ENCODE results near the gene IL20RA. TPM values are rescaled to one million over a fixed set of nuclear protein-coding genes. Genes with fewer than 3 reads are reported as not detected.
"Not testable (repeated sequence)": the region's sequence is repeated elsewhere in the genome, so short reads cannot be mapped to it uniquely, and the experiment has no call there.

IL20RA gene
- polyA plus RNA-seq, 4 donors: 0.81 to 3.0 (median 1.4) TPM

GRCh38 chr6:136982928-136983327, 61.8 kb downstream of the IL20RA start:
- Histone ChIP-seq H3K27ac (ENCODE audit: low read depth in 1 of 3, low read length in 2 of 3) (no peak overlapping the region), H3K4me3 (ENCODE audit: low read depth in 1 of 3, low read length in 3 of 3) (no peak overlapping the region), H3K36me3 (ENCODE audit: control insufficient read depth in 3 of 3, insufficient read depth in 2 of 3, low read depth in 1 of 3, low read length in 3 of 3) (no peaks in the 10 kb centered on the region), H3K4me1 (ENCODE audit: control insufficient read depth in 3 of 3, insufficient read depth in 2 of 3, low read depth in 1 of 3, low read length in 2 of 3) (no peaks in the 10 kb centered on the region), H3K9me3 (ENCODE audit: control insufficient read depth in 2 of 2, insufficient read depth in 1 of 2, low read depth in 1 of 2, low read length in 1 of 2) (no peaks in the 10 kb centered on the region), H3K27me3 (ENCODE audit: control insufficient read depth in 3 of 3, insufficient read depth in 3 of 3, low read length in 3 of 3) (peaks cover 0 to under 1% (median 0%) of the 10 kb centered on the region in 3 donors)
- no peak for FAIRE-seq
- WGBS, 3 donors: 85 to 94% (median 90%) methylated on average over 4 of the region's 4 CpGs
- no peak for DNase-seq

GRCh38 chr6:136980070-136980469, 64.7 kb downstream of the IL20RA start:
- H3K36me3 ChIP-seq (ENCODE audit: control insufficient read depth in 3 of 3, insufficient read depth in 2 of 3, low read depth in 1 of 3, low read length in 3 of 3): no peaks in the 10 kb centered on the region
- no peaks in the 10 kb centered on the region for H3K9me3 ChIP-seq (ENCODE audit: control insufficient read depth in 2 of 2, insufficient read depth in 1 of 2, low read depth in 1 of 2, low read length in 1 of 2)
- DNase-seq: no peak
- no peak overlapping the region for H3K4me3 ChIP-seq (ENCODE audit: low read depth in 1 of 3, low read length in 3 of 3)
- 78 to 95% (median 87%) methylated on average over 5 of the region's 5 CpGs for WGBS, 3 donors
- no peak overlapping the region for H3K27ac ChIP-seq (ENCODE audit: low read depth in 1 of 3, low read length in 2 of 3)
- no peaks in the 10 kb centered on the region for H3K4me1 ChIP-seq (ENCODE audit: control insufficient read depth in 3 of 3, insufficient read depth in 2 of 3, low read depth in 1 of 3, low read length in 2 of 3)
- no peaks in the 10 kb centered on the region for H3K27me3 ChIP-seq (ENCODE audit: control insufficient read depth in 3 of 3, insufficient read depth in 3 of 3, low read length in 3 of 3)
- no peak for FAIRE-seq

GRCh38 chr6:136979206-136979605, 65.6 kb downstream of the IL20RA start:
- WGBS, 3 donors: 87 to 88% (median 88%) methylated on average over 5 of the region's 5 CpGs
- H3K4me3 ChIP-seq (ENCODE audit: low read depth in 1 of 3, low read length in 3 of 3): no peak overlapping the region
- H3K27me3 ChIP-seq (ENCODE audit: control insufficient read depth in 3 of 3, insufficient read depth in 3 of 3, low read length in 3 of 3): no peaks in the 10 kb centered on the region
- FAIRE-seq: no peak
- H3K9me3 ChIP-seq (ENCODE audit: control insufficient read depth in 2 of 2, insufficient read depth in 1 of 2, low read depth in 1 of 2, low read length in 1 of 2): no peaks in the 10 kb centered on the region
- H3K4me1 ChIP-seq (ENCODE audit: control insufficient read depth in 3 of 3, insufficient read depth in 2 of 3, low read depth in 1 of 3, low read length in 2 of 3): no peaks in the 10 kb centered on the region
- no peak overlapping the region for H3K27ac ChIP-seq (ENCODE audit: low read depth in 1 of 3, low read length in 2 of 3)
- H3K36me3 ChIP-seq (ENCODE audit: control insufficient read depth in 3 of 3, insufficient read depth in 2 of 3, low read depth in 1 of 3, low read length in 3 of 3): no peaks in the 10 kb centered on the region
- no peak for DNase-seq

- no peak overlapping the region for H3K4me3 ChIP-seq (ENCODE audit: low read depth in 1 of 3, low read length in 3 of 3)
- no peaks in the 10 kb centered on the region for H3K4me1 ChIP-seq (ENCODE audit: control insufficient read depth in 3 of 3, insufficient read depth in 2 of 3, low read depth in 1 of 3, low read length in 2 of 3)
- H3K9me3 ChIP-seq (ENCODE audit: control insufficient read depth in 2 of 2, insufficient read depth in 1 of 2, low read depth in 1 of 2, low read length in 1 of 2): no peaks in the 10 kb centered on the region
- no peaks in the 10 kb centered on the region for H3K27me3 ChIP-seq (ENCODE audit: control insufficient read depth in 3 of 3, insufficient read depth in 3 of 3, low read length in 3 of 3)
- 65 to 69% (median 66%) methylated on average over 5 of the region's 5 CpGs for WGBS, 3 donors
- no peak for FAIRE-seq
- no peak overlapping the region for H3K27ac ChIP-seq (ENCODE audit: low read depth in 1 of 3, low read length in 2 of 3)
- DNase-seq: no peak
- no peaks in the 10 kb centered on the region for H3K36me3 ChIP-seq (ENCODE audit: control insufficient read depth in 3 of 3, insufficient read depth in 2 of 3, low read depth in 1 of 3, low read length in 3 of 3)
Observed at GRCh38 chr6:136977075-136977474, 67.7 kb downstream of the IL20RA start.

- no peak for DNase-seq
- Histone ChIP-seq H3K4me3 (ENCODE audit: low read depth in 1 of 3, low read length in 3 of 3) (no peak overlapping the region), H3K9me3 (ENCODE audit: control insufficient read depth in 2 of 2, insufficient read depth in 1 of 2, low read depth in 1 of 2, low read length in 1 of 2) (no peaks in the 10 kb centered on the region), H3K36me3 (ENCODE audit: control insufficient read depth in 3 of 3, insufficient read depth in 2 of 3, low read depth in 1 of 3, low read length in 3 of 3) (no peaks in the 10 kb centered on the region), H3K4me1 (ENCODE audit: control insufficient read depth in 3 of 3, insufficient read depth in 2 of 3, low read depth in 1 of 3, low read length in 2 of 3) (no peaks in the 10 kb centered on the region), H3K27me3 (ENCODE audit: control insufficient read depth in 3 of 3, insufficient read depth in 3 of 3, low read length in 3 of 3) (no peaks in the 10 kb centered on the region), H3K27ac (ENCODE audit: low read depth in 1 of 3, low read length in 2 of 3) (no peak overlapping the region)
- 83 to 90% (median 86%) methylated on average over 3 of the region's 3 CpGs for WGBS, 3 donors
- no peak for FAIRE-seq
Observed at GRCh38 chr6:136975089-136975715, 69.6 kb downstream of the IL20RA start.

- 83 to 87% (median 85%) methylated on average over 8 of the region's 8 CpGs for WGBS, 3 donors
- not testable (repeated sequence) for H3K4me3 ChIP-seq (ENCODE audit: low read depth in 1 of 3, low read length in 3 of 3); H3K36me3 ChIP-seq (ENCODE audit: control insufficient read depth in 3 of 3, insufficient read depth in 2 of 3, low read depth in 1 of 3, low read length in 3 of 3); DNase-seq; H3K27me3 ChIP-seq (ENCODE audit: control insufficient read depth in 3 of 3, insufficient read depth in 3 of 3, low read length in 3 of 3); H3K9me3 ChIP-seq (ENCODE audit: control insufficient read depth in 2 of 2, insufficient read depth in 1 of 2, low read depth in 1 of 2, low read length in 1 of 2); H3K4me1 ChIP-seq (ENCODE audit: control insufficient read depth in 3 of 3, insufficient read depth in 2 of 3, low read depth in 1 of 3, low read length in 2 of 3); H3K27ac ChIP-seq (ENCODE audit: low read depth in 1 of 3, low read length in 2 of 3); FAIRE-seq
Observed at GRCh38 chr6:136973781-136974180, 71.0 kb downstream of the IL20RA start.

DNA sequence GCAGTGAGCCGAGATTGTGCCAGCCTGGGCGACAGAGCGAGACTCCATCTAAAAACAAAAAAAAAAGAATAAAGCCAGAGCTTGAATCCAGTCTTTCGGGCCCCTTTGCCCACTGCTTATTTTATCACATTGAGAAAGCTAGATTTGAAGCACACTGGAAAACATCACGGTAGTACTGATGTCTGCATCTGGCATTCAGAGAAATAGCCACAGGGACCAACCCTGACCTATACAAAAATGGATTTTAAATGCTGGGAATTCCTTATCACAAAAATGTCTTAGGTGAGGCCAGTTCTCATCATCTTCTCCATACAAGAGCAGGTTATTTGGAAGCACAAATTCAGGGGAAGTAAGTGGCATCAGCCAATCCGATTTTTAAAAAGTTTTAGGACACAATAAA, 73.2 kb downstream of the IL20RA start:
- peaks cover 0 to 8% of the 10 kb centered on the region in 2 donors for H3K9me3 ChIP-seq (ENCODE audit: control insufficient read depth in 2 of 2, insufficient read depth in 1 of 2, low read depth in 1 of 2, low read length in 1 of 2)
- H3K36me3 ChIP-seq (ENCODE audit: control insufficient read depth in 3 of 3, insufficient read depth in 2 of 3, low read depth in 1 of 3, low read length in 3 of 3): no peaks in the 10 kb centered on the region
- FAIRE-seq: no peak
- no peak overlapping the region for H3K27ac ChIP-seq (ENCODE audit: low read depth in 1 of 3, low read length in 2 of 3)
- WGBS, 3 donors: 91 to 93% (median 92%) methylated on average over 6 of the region's 6 CpGs
- DNase-seq: no peak
- H3K27me3 ChIP-seq (ENCODE audit: control insufficient read depth in 3 of 3, insufficient read depth in 3 of 3, low read length in 3 of 3): no peaks in the 10 kb centered on the region
- no peak overlapping the region for H3K4me3 ChIP-seq (ENCODE audit: low read depth in 1 of 3, low read length in 3 of 3)
- no peaks in the 10 kb centered on the region for H3K4me1 ChIP-seq (ENCODE audit: control insufficient read depth in 3 of 3, insufficient read depth in 2 of 3, low read depth in 1 of 3, low read length in 2 of 3)

- DNase-seq: peak in 1 of 2 donors; percentile 54
- FAIRE-seq: no peak
- 30 to 73% (median 57%) methylated on average over 4 of the region's 4 CpGs for WGBS, 3 donors
- Histone ChIP-seq H3K36me3 (ENCODE audit: control insufficient read depth in 3 of 3, insufficient read depth in 2 of 3, low read depth in 1 of 3, low read length in 3 of 3) (no peaks in the 10 kb centered on the region), H3K4me3 (ENCODE audit: low read depth in 1 of 3, low read length in 3 of 3) (no peak overlapping the region), H3K9me3 (ENCODE audit: control insufficient read depth in 2 of 2, insufficient read depth in 1 of 2, low read depth in 1 of 2, low read length in 1 of 2) (peaks cover 0 to 8% of the 10 kb centered on the region in 2 donors), H3K27me3 (ENCODE audit: control insufficient read depth in 3 of 3, insufficient read depth in 3 of 3, low read length in 3 of 3) (no peaks in the 10 kb centered on the region), H3K4me1 (ENCODE audit: control insufficient read depth in 3 of 3, insufficient read depth in 2 of 3, low read depth in 1 of 3, low read length in 2 of 3) (no peaks in the 10 kb centered on the region), H3K27ac (ENCODE audit: low read depth in 1 of 3, low read length in 2 of 3) (peak overlapping the region in 1 of 3 donors; percentile 61)
Observed at GRCh38 chr6:136969930-136970329, 74.8 kb downstream of the IL20RA start.

DNA sequence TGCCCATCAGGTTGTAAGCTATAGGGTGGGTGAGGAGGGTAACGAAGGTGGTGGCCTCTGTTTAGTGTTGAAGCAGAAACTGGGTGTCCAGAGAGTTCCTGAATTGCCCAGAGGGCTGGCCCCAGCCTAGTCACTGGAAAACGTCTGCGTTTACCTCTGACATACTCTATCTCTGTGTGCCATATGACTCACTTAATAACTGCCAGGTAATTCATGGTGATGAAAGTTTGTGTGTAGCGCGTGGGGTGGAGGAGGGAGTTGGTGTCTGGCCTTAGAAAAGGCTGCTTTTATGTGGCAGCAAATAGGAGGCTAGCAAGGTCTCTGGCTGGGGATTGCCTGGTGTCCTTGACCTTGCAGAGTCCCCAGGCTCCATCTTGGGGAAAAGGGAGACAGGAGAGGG, 75.3 kb downstream of the IL20RA start:
- Histone ChIP-seq H3K36me3 (ENCODE audit: control insufficient read depth in 3 of 3, insufficient read depth in 2 of 3, low read depth in 1 of 3, low read length in 3 of 3) (no peaks in the 10 kb centered on the region), H3K27ac (ENCODE audit: low read depth in 1 of 3, low read length in 2 of 3) (peak overlapping the region in 2 of 3 donors; percentile 30 to 61), H3K4me3 (ENCODE audit: low read depth in 1 of 3, low read length in 3 of 3) (no peak overlapping the region), H3K4me1 (ENCODE audit: control insufficient read depth in 3 of 3, insufficient read depth in 2 of 3, low read depth in 1 of 3, low read length in 2 of 3) (peaks cover 0 to 3% (median 0%) of the 10 kb centered on the region in 3 donors), H3K27me3 (ENCODE audit: control insufficient read depth in 3 of 3, insufficient read depth in 3 of 3, low read length in 3 of 3) (no peaks in the 10 kb centered on the region), H3K9me3 (ENCODE audit: control insufficient read depth in 2 of 2, insufficient read depth in 1 of 2, low read depth in 1 of 2, low read length in 1 of 2) (peaks cover 0 to 8% of the 10 kb centered on the region in 2 donors)
- WGBS, 3 donors: 48 to 78% (median 66%) methylated on average over 5 of the region's 5 CpGs
- FAIRE-seq: no peak
- peak in 1 of 2 donors; percentile 57 for DNase-seq
